NB4 (cell line): Measurements from ENCODE around the gene FGA.

ENCODE experiments used
- CTCF ChIP-seq: IDR thresholded peaks from one replicate; pipeline ENCODE4 v1.5.1; 2012; ENCODE audit warnings: low read depth, low read length
- MAX ChIP-seq: IDR thresholded peaks from 2 replicates; pipeline ENCODE4 v1.6.1; 2011; ENCODE audit warnings: low read depth, low read length
- MYC ChIP-seq: IDR thresholded peaks from 2 replicates; pipeline ENCODE4 v1.6.1; 2011; ENCODE audit warnings: low read depth, low read length

GRCh38 chr4:154597798-154598774 lies 7.5 kb upstream of the FGA start:
- TF ChIP-seq CTCF (no peak), MYC (no peak), MAX (no peak)
